HG03520 (cell line): ENCODE results near the gene ABCA3.
A peak's percentile ranks its signal among the peaks of the same experiment; 100 is the strongest.
"Not testable (repeated sequence)": the region's sequence is repeated elsewhere in the genome, so short reads cannot be mapped to it uniquely, and the experiment has no call there.

Source experiments
- ATAC-seq: cut with Tn5 transposase; IDR thresholded peaks from one replicate; pipeline ENCODE4 v1.9.1; 2021; ENCODE audit warnings: mild to moderate bottlenecking, moderate library complexity; ENCODE audit not compliant: unreplicated experiment

The ABCA3 gene

GRCh38 chr16:2257726-2258125 lies 82.8 kb downstream of the ABCA3 start:
- ATAC-seq = no peak

DNA sequence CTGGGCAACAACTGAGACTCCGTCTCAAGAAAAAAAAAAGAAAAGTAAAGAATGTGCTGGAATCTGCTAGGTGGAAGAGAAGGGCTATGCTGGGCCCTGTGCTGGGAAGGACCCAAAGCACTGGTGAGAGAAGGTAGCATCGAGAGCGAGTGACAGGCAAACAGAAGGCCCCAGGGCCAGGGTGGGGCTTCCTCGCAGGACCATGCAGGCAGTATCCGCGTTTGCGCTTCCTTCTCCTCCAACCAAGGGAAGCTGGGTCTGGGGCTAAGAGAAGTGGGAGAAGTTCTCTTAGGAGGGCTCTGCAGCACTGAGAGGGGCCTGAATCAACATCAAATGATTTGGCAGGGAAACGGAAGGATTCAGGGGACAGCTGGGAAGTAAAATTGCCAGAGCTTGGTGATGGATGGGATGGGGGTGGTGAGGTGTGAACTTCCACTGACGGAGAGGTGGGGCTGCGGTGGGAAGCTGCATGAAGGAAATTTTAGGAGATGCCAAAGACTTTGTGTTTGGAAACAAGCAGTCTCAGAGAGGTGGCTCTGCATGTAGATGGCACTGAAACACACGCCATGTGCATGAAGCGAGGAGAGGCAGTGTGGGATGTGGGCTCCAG lies 83.9 kb downstream of the ABCA3 start:
- no peak for ATAC-seq

DNA sequence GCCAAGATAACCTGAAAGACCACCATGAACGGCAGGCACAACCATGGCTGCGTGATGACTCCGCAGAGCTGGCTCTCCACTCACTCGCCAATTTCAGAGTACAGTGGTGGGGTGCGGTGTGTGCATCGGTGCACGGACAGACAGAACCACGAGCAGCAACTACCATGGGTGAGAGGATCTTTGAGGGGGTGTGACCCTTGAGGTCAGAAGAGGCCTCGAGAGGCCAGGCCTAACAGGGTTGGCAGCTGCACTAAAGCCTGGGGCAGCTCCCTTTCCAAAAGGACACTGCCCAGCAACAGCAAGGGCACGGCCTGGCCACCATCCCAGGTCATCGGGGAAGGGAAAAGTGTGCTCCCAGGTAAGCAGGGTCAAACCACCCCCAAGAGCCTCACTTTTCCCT lies 87.2 kb downstream of the ABCA3 start:
- ATAC-seq = no peak

DNA sequence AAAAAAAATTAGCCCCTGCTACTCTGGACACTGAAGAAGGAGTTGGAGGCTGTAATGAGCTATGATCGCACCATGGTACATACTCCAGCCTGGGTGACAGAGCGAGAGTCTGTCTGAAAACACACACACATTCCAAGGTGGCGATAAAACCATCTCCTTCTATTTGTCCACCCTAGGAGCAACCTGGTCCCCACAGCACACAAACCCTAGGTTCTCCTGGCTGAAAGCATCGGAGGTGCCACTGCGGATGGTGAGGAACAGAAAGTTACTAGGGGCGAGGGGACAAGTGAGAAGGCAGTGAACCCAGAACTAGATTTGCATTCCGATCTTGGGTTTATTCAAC lies 87.8 kb downstream of the ABCA3 start:
- ATAC-seq = no peak

DNA sequence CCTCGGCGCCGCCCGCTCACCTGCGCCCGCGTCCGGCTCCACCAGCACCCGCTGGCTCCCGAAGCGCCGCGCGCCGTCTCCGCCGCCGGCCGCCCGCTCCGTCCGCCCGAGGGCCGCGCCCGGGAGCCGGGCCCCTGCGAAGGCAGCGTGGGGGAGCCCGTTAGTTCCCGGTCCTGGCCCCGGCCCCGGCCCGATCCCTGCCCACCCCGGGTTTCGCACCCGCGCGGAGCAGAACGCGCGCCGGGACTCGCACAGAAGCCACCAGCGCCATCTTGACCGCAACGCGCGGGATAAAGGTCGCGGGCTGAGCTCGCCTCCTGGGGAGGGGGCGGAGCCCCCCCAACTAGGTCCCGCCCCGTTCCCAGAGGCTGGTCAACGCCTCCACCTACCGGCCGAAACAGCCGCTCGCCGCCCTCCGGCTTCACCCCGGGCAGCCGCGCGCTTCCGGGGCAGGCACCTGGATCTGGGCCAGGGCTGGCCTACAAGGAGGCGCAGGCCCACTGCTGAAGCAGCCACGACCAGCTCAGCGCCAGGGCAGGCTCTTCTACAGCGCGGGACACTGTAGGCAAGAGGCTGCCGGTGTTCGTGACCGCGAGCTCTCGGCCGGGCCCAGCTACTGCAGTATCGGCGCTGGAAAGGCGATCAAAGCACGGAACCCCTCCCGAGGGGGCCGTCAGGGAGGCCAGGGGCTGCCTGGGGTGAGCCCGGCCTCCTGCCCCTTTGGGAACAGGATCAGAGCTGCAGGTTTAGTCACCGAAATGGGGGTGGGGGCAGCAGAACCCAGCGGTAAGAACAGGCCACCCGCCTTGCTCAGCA lies 89.0 kb downstream of the ABCA3 start, which contains the start of gene ECI1:
TSS of gene ECI1 (minus strand) at position 292 of the 816 bp plus-strand sequence. CDS start at position 271, 21 bp downstream.
- ATAC-seq = peak; percentile 80

GRCh38 chr16:2250652-2251295 lies 89.8 kb downstream of the ABCA3 start:
- ATAC-seq = no peak

DNA sequence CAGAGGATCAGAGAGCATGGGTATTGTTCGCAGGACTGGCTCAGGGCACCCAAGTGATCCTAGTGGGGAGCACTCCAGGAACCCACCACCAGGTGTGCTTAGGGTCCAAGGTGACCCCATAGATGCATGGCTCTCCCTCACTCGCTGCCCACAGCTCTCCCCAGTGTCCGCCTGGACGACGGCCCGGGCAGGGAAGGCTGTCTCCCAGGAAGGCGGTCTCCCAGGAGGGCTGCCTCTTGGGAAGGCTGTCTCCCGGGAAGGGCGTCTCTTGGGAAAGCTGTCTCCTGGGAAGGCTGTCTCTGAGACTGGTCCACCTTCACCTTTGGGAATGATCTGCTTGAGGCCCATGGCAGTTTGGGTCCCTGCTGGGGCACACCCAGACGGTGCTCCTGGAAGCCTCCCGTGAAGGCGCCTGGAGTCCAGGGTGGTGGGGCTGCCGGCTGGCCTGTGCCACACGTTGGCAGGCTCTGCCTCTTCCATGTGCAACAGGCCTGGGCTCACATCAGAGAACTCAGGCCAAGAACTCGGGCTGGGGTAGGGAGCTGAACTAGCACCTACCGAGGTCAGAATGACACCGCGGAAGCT lies 94.1 kb downstream of the ABCA3 start:
- ATAC-seq = no peak

- no peak for ATAC-seq
These were observed 95.4 kb downstream of the ABCA3 start for GRCh38 chr16:2244926-2245795.

- no peak for ATAC-seq
These were observed 96.2 kb downstream of the ABCA3 start for GRCh38 chr16:2244301-2244700.

GRCh38 chr16:2243781-2244180 lies 96.7 kb downstream of the ABCA3 start:
- ATAC-seq = no peak

- ATAC-seq = no peak
These were observed 97.4 kb downstream of the ABCA3 start for GRCh38 chr16:2243031-2243528.

DNA sequence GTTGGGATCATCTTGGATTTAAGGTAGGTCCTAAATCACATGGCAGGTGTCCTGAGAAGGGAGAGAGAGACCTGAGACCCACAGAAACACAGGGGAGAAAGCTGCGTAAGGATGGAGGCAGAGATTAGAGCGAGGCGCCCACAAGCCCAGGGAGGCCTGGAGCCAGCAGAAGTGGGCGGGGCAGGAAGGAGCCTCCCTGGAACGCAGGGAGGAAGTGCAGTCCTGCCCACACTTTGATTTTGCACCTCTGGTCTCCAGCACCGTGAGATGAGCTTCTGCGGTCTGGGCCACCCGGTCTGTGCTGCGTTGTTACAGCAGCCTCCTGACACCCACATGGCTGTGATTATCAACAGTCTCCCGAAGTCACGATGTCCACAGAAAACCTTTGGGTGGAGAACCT lies 97.9 kb downstream of the ABCA3 start:
- no peak for ATAC-seq

DNA sequence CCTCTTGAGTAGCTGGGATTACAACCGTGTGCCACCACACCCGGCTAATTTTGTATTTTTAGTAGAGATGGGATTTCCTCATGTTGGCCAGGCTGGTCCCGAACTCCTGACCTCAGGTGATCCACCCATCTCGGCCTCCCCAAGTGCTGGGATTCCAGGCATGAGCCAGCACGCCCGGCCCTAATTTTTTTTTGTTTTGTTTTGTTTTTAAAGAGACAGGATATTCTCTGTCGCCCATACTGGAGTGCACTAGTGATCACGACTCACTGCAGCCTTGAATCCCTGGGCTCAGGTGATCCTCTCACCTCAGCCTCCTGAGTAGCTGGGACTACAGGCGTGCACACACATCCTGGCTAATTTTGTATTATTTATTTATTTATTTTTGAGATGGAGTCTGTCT lies 100.2 kb downstream of the ABCA3 start:
- ATAC-seq = not testable (repeated sequence)

DNA sequence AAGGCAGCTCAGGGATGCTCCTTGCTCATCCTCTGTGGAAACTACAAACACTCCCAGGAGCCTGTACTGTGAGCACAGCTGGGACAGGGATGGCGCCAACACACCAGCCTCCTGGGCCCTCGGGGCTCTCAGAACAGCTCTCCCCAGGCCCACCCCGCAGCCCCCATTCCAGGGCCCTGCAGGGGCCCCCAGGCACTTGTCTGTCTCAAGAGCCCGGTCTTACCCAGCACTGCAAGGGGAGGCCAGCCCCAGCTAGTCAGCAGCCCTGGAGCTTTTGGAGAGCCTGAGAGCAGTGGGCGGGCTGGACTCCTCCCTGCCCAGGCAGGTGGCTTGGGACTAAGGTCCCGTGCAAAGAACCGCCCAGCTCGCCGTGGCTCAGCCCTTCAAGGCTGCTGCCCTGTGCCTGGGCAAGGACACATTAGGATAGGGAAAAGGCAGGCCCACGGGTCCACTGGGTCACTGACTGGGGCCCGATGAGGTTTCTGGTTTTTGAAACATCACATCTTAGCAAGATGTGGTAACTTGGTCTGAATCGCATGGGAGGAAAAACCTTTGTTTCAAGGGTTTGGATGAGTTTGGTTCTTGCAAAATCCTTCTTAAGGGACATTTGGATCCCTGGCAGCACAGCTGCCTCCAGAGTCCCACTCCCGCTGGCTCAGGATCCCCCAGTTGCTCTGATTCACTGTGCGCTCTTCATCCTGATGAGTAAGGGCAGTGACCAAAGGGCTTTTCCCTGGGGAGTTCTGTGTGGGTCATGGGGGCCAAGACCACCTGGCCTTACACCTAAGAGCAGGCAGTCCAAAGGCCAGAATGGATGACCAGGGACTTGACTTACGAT lies 101.5 kb downstream of the ABCA3 start:
- ATAC-seq = no peak

GRCh38 chr16:2238150-2238837 lies 102.2 kb downstream of the ABCA3 start:
- ATAC-seq = no peak

GRCh38 chr16:2237493-2238149 lies 102.9 kb downstream of the ABCA3 start:
- ATAC-seq = no peak

GRCh38 chr16:2237102-2237482 lies 103.4 kb downstream of the ABCA3 start:
- ATAC-seq = no peak

- no peak for ATAC-seq
These were observed 104.0 kb downstream of the ABCA3 start, which contains the start of gene DNASE1L2 for GRCh38 chr16:2236337-2237101. Gene DNASE1L2 (plus strand): TSS chr16:2236444. CDS start chr16:2236817, 373 bp downstream.
